Mesendoderm (in vitro differentiated cells): ENCODE results near the gene MYO5C.

ENCODE experiments used
- DNase-seq: peaks from one replicate; pipeline ENCODE4 v3.0.0; 2013
- H2AK5ac ChIP-seq: 2 replicates; pipeline ENCODE4 v1.6.1; 2013; ENCODE audit warnings: low read length, inconsistent platforms
- H2BK120ac ChIP-seq: 2 replicates; pipeline ENCODE4 v1.6.1; 2013; ENCODE audit warnings: low read depth, mild to moderate bottlenecking, low read length, moderate library complexity, mixed read lengths
- H2BK15ac ChIP-seq: replicated peaks from 2 replicates; pipeline ENCODE4 v1.6.1; 2013; ENCODE audit warnings: low read depth, mild to moderate bottlenecking, moderate library complexity
- H2BK5ac ChIP-seq: 2 replicates; pipeline ENCODE4 v1.6.1; 2013; ENCODE audit warnings: low read length, inconsistent platforms
- H3K18ac ChIP-seq: 2 replicates; pipeline ENCODE4 v1.6.1; 2013; ENCODE audit warnings: mild to moderate bottlenecking, low read length, mixed read lengths
- H3K23ac ChIP-seq: one replicate; pipeline ENCODE4 v1.6.1; 2013; ENCODE audit warnings: low read length
- H3K27ac ChIP-seq: 2 replicates; pipeline ENCODE4 v1.5.1; 2013; ENCODE audit warnings: low read depth, mild to moderate bottlenecking, inconsistent platforms, low read length, moderate library complexity
- H3K27me3 ChIP-seq: 2 replicates; pipeline ENCODE4 v1.6.1; 2013; ENCODE audit warnings: low read length, control low read depth, mild to moderate bottlenecking, inconsistent platforms; ENCODE audit not compliant: insufficient read depth, poor library complexity
- H3K36me3 ChIP-seq: 2 replicates; pipeline ENCODE4 v1.6.1; 2013; ENCODE audit warnings: low read length, inconsistent platforms; ENCODE audit not compliant: control insufficient read depth, insufficient read depth
- H3K4ac ChIP-seq: one replicate; pipeline ENCODE4 v1.6.1; 2013; ENCODE audit warnings: low read depth, mild to moderate bottlenecking, low read length, moderate library complexity
- H3K4me1 ChIP-seq: 2 replicates; pipeline ENCODE4 v1.6.1; 2013; ENCODE audit warnings: low read depth, low read length, inconsistent platforms; ENCODE audit not compliant: control insufficient read depth
- H3K4me2 ChIP-seq: 2 replicates; pipeline ENCODE4 v1.6.1; 2013; ENCODE audit warnings: low read length
- H3K4me3 ChIP-seq: 2 replicates; pipeline ENCODE4 v1.5.1; 2013; ENCODE audit warnings: mild to moderate bottlenecking, low read length
- H3K56ac ChIP-seq: one replicate; pipeline ENCODE4 v1.6.1; 2013; ENCODE audit warnings: low read length
- H3K79me1 ChIP-seq: 2 replicates; pipeline ENCODE4 v1.6.1; 2013; ENCODE audit warnings: low read length, inconsistent platforms
- H3K79me2 ChIP-seq: 2 replicates; pipeline ENCODE4 v1.6.1; 2013; ENCODE audit warnings: mild to moderate bottlenecking, low read length; ENCODE audit not compliant: control insufficient read depth, insufficient read depth
- H3K9ac ChIP-seq: 2 replicates; pipeline ENCODE4 v1.6.1; 2013; ENCODE audit warnings: low read length, inconsistent platforms
- H4K5ac ChIP-seq: one replicate; pipeline ENCODE4 v1.6.1; 2013; ENCODE audit warnings: low read length
- H4K8ac ChIP-seq: one replicate; pipeline ENCODE4 v1.6.1; 2013; ENCODE audit warnings: low read depth, mild to moderate bottlenecking, control low read depth, low read length, moderate library complexity
- WGBS: extraction: QIAGEN DNeasy Blood & Tissue Kit; methylation state at CpG from one replicate; pipeline ENCODE4 v1.1.7; 2013; ENCODE audit warnings: low lambda C conversion rate, missing lambda C conversion rate; ENCODE audit not compliant: insufficient coverage; ENCODE audit errors: extremely low coverage; 5-methylcytosine and 5-hydroxymethylcytosine counted together

MYO5C gene

GRCh38 chr15:52196891-52197290, 98.7 kb downstream of the MYO5C start:
- Histone ChIP-seq H2AK5ac (no peak overlapping the region), H3K36me3 (no peaks in the 10 kb centered on the region), H4K8ac (no peak overlapping the region), H3K79me1 (no peaks in the 10 kb centered on the region), H3K56ac (no peak overlapping the region), H2BK5ac (no peak overlapping the region), H3K4ac (no peak overlapping the region), H3K79me2 (no peaks in the 10 kb centered on the region), H3K27ac (no peak overlapping the region), H3K9ac (no peak overlapping the region), H3K18ac (no peak overlapping the region), H3K27me3 (no peaks in the 10 kb centered on the region), H4K5ac (no peak overlapping the region), H3K4me2 (no peak overlapping the region), H3K23ac (no peak overlapping the region), H3K4me1 (no peaks in the 10 kb centered on the region), H2BK15ac (no peak overlapping the region), H2BK120ac (no peak overlapping the region), H3K4me3 (no peak overlapping the region)
- DNase-seq, result no peak
- no CpG with 5 or more reads among the region's 3 CpGs for WGBS

- no peak overlapping the region for H2AK5ac ChIP-seq
Observed at GRCh38 chr15:52193791-52194190, 101.8 kb downstream of the MYO5C start.

GRCh38 chr15:52193321-52193720, 102.3 kb downstream of the MYO5C start:
- H3K79me2 ChIP-seq, result no peaks in the 10 kb centered on the region
- H3K9ac ChIP-seq, result no peak overlapping the region
- H3K4me2 ChIP-seq, result no peak overlapping the region
- no peak overlapping the region for H3K4me3 ChIP-seq
- H4K8ac ChIP-seq, result no peak overlapping the region
- H3K56ac ChIP-seq, result no peak overlapping the region
- H3K36me3 ChIP-seq, result no peaks in the 10 kb centered on the region
- WGBS, result no CpG with 5 or more reads among the region's 4 CpGs
- no peaks in the 10 kb centered on the region for H3K27me3 ChIP-seq
- H3K23ac ChIP-seq, result no peak overlapping the region
- no peaks in the 10 kb centered on the region for H3K79me1 ChIP-seq
- H4K5ac ChIP-seq, result no peak overlapping the region
- peaks cover 2% of the 10 kb centered on the region for H3K4me1 ChIP-seq
- no peak overlapping the region for H3K27ac ChIP-seq
- no peak for DNase-seq
- peak overlapping the region; percentile 39 for H3K18ac ChIP-seq
- no peak overlapping the region for H2AK5ac ChIP-seq
- H2BK120ac ChIP-seq, result peak overlapping the region; percentile 36
- no peak overlapping the region for H3K4ac ChIP-seq
- no peak overlapping the region for H2BK5ac ChIP-seq
- no peak overlapping the region for H2BK15ac ChIP-seq

More at GRCh38 chr15:52193791-52194190, 101.8 kb downstream of the MYO5C start:
- Histone ChIP-seq H3K23ac (no peak overlapping the region), H3K79me1 (no peaks in the 10 kb centered on the region), H3K27ac (no peak overlapping the region), H4K5ac (no peak overlapping the region), H4K8ac (no peak overlapping the region), H3K18ac (no peak overlapping the region), H3K56ac (no peak overlapping the region), H3K4me3 (no peak overlapping the region), H3K27me3 (no peaks in the 10 kb centered on the region), H3K79me2 (no peaks in the 10 kb centered on the region), H3K36me3 (no peaks in the 10 kb centered on the region), H3K9ac (no peak overlapping the region), H2BK15ac (no peak overlapping the region), H3K4ac (no peak overlapping the region), H2BK5ac (no peak overlapping the region), H3K4me1 (peaks cover 2% of the 10 kb centered on the region), H2BK120ac (no peak overlapping the region), H3K4me2 (no peak overlapping the region)
- WGBS, result no CpG with 5 or more reads among the region's 1 CpG
- DNase-seq, result no peak

- Histone ChIP-seq H3K27ac (no peak within 1 kb of the TSS), H3K18ac (no peak within 1 kb of the TSS), H3K56ac (no peak within 1 kb of the TSS), H4K8ac (no peak within 1 kb of the TSS), H2BK15ac (no peak within 1 kb of the TSS), H3K4me3 (no peak within 1 kb of the TSS), H3K27me3 (no peaks in the 10 kb centered on the region), H4K5ac (no peak within 1 kb of the TSS), H3K23ac (no peak within 1 kb of the TSS), H3K4me2 (no peak within 1 kb of the TSS), H2BK5ac (no peak within 1 kb of the TSS), H3K79me1 (no peaks in the 10 kb centered on the region), H3K36me3 (no peaks in the 10 kb centered on the region), H3K79me2 (no peaks in the 10 kb centered on the region), H2BK120ac (no peak within 1 kb of the TSS), H3K4ac (no peak within 1 kb of the TSS), H3K9ac (no peak within 1 kb of the TSS), H3K4me1 (peaks cover 2% of the 10 kb centered on the region), H2AK5ac (no peak within 1 kb of the TSS)
- WGBS, result no CpG with 5 or more reads among the region's 7 CpGs
- DNase-seq, result peak; percentile 88
Observed at GRCh38 chr15:52191207-52191606, 104.4 kb downstream of the MYO5C start, which contains the start of gene GNB5. GNB5 (minus strand) TSS chr15:52191392; CDS start chr15:52184676, 6,716 bp downstream.

GRCh38 chr15:52186651-52187486, 108.7 kb downstream of the MYO5C start:
- Histone ChIP-seq H3K27ac (no peak overlapping the region), H3K9ac (no peak overlapping the region), H3K4me3 (no peak overlapping the region), H2BK120ac (no peak overlapping the region), H4K5ac (no peak overlapping the region), H4K8ac (no peak overlapping the region), H3K56ac (no peak overlapping the region), H3K36me3 (no peaks in the 10 kb centered on the region), H3K4me1 (peaks cover 2% of the 10 kb centered on the region), H2BK15ac (no peak overlapping the region), H2AK5ac (no peak overlapping the region), H3K79me2 (no peaks in the 10 kb centered on the region), H3K18ac (no peak overlapping the region), H3K79me1 (no peaks in the 10 kb centered on the region), H3K27me3 (no peaks in the 10 kb centered on the region), H2BK5ac (no peak overlapping the region), H3K4me2 (no peak overlapping the region), H3K23ac (no peak overlapping the region), H3K4ac (no peak overlapping the region)
- DNase-seq, result peak; percentile 26
- WGBS, result no CpG with 5 or more reads among the region's 11 CpGs
